KOPT-K1 (cell line): ENCODE measurements around the gene ABCB6.

Experiments used
- H3K27ac ChIP-seq: fragments of 200-600 bp; sonication (generic); 2 replicates; pipeline ENCODE4 v1.5.1; 2016; ENCODE audit warnings: antibody characterized with exemption, mild to moderate bottlenecking, low read depth, low read length; ENCODE audit not compliant: poor library complexity, severe bottlenecking
- H3K36me3 ChIP-seq: fragments of 200-600 bp; sonication (generic); 2 replicates; pipeline ENCODE4 v1.5.1; 2017; ENCODE audit warnings: antibody characterized with exemption, mild to moderate bottlenecking, low read length, moderate library complexity; ENCODE audit not compliant: insufficient read depth
- H3K9me3 ChIP-seq: fragments of 200-600 bp; sonication (generic); 2 replicates; pipeline ENCODE4 v1.5.1; 2017; ENCODE audit warnings: antibody characterized with exemption, low read length, mild to moderate bottlenecking; ENCODE audit not compliant: insufficient read depth, poor library complexity, severe bottlenecking

ABCB6 gene

GRCh38 chr2:219175486-219175885 lies 43.3 kb downstream of the ABCB6 start:
- peak overlapping the region; percentile 93 for H3K27ac ChIP-seq
- H3K9me3 ChIP-seq = no peaks in the 10 kb centered on the region
- H3K36me3 ChIP-seq = peaks cover 55% of the 10 kb centered on the region

GRCh38 chr2:219174801-219175200 lies 44.0 kb downstream of the ABCB6 start:
- Histone ChIP-seq H3K36me3 (peaks cover 48% of the 10 kb centered on the region), H3K9me3 (no peaks in the 10 kb centered on the region), H3K27ac (no peak overlapping the region)

GRCh38 chr2:219174146-219174545 lies 44.6 kb downstream of the ABCB6 start:
- no peak overlapping the region for H3K27ac ChIP-seq
- peaks cover 41% of the 10 kb centered on the region for H3K36me3 ChIP-seq
- no peaks in the 10 kb centered on the region for H3K9me3 ChIP-seq

GRCh38 chr2:219173176-219173575 lies 45.6 kb downstream of the ABCB6 start:
- Histone ChIP-seq H3K9me3 (no peaks in the 10 kb centered on the region), H3K27ac (no peak overlapping the region), H3K36me3 (peaks cover 41% of the 10 kb centered on the region)

GRCh38 chr2:219172231-219173154 lies 46.3 kb downstream of the ABCB6 start:
- H3K9me3 ChIP-seq = no peaks in the 10 kb centered on the region
- H3K27ac ChIP-seq = no peak overlapping the region
- peaks cover 41% of the 10 kb centered on the region for H3K36me3 ChIP-seq

GRCh38 chr2:219171231-219171651 lies 47.5 kb downstream of the ABCB6 start:
- no peak overlapping the region for H3K27ac ChIP-seq
- peaks cover 41% of the 10 kb centered on the region for H3K36me3 ChIP-seq
- no peaks in the 10 kb centered on the region for H3K9me3 ChIP-seq

GRCh38 chr2:219169930-219170654 lies 48.7 kb downstream of the ABCB6 start, which contains the start of gene SLC23A3:
Gene SLC23A3 (minus strand): TSS chr2:219170029. CDS start chr2:219169984, 45 bp downstream.
- no peaks in the 10 kb centered on the region for H3K9me3 ChIP-seq
- H3K27ac ChIP-seq = no peak within 1 kb of the TSS
- peaks cover 41% of the 10 kb centered on the region for H3K36me3 ChIP-seq

- no peaks in the 10 kb centered on the region for H3K9me3 ChIP-seq
- H3K36me3 ChIP-seq = peaks cover 29% of the 10 kb centered on the region
These were observed 49.8 kb downstream of the ABCB6 start for GRCh38 chr2:219168932-219169331.

GRCh38 chr2:219168526-219168925 lies 50.2 kb downstream of the ABCB6 start:
- Histone ChIP-seq H3K36me3 (peaks cover 25% of the 10 kb centered on the region), H3K27ac (no peak overlapping the region), H3K9me3 (no peaks in the 10 kb centered on the region)

More at GRCh38 chr2:219168932-219169331, 49.8 kb downstream of the ABCB6 start:
- H3K27ac ChIP-seq = no peak overlapping the region

GRCh38 chr2:219167997-219168396 lies 50.8 kb downstream of the ABCB6 start:
- H3K9me3 ChIP-seq = no peaks in the 10 kb centered on the region
- peaks cover 22% of the 10 kb centered on the region for H3K36me3 ChIP-seq
- no peak overlapping the region for H3K27ac ChIP-seq

GRCh38 chr2:219165058-219165911 lies 53.5 kb downstream of the ABCB6 start:
- no peaks in the 10 kb centered on the region for H3K36me3 ChIP-seq
- no peaks in the 10 kb centered on the region for H3K9me3 ChIP-seq
- no peak overlapping the region for H3K27ac ChIP-seq

- Histone ChIP-seq H3K27ac (no peak overlapping the region), H3K36me3 (peaks cover 1% of the 10 kb centered on the region; the same call in 1 of the 2 replicates), H3K9me3 (no peaks in the 10 kb centered on the region)
These were observed 55.6 kb downstream of the ABCB6 start for GRCh38 chr2:219163156-219163555.

GRCh38 chr2:219161097-219161496 lies 57.7 kb downstream of the ABCB6 start:
- Histone ChIP-seq H3K9me3 (no peaks in the 10 kb centered on the region), H3K27ac (peak overlapping the region; percentile 84), H3K36me3 (peaks cover 21% of the 10 kb centered on the region)

- Histone ChIP-seq H3K9me3 (no peaks in the 10 kb centered on the region), H3K36me3 (peaks cover 21% of the 10 kb centered on the region), H3K27ac (peak within 1 kb of the TSS; percentile 84)
These were observed 58.4 kb downstream of the ABCB6 start, which contains the start of gene NHEJ1 for GRCh38 chr2:219160186-219161017. Gene NHEJ1 (minus strand): TSS chr2:219160815. CDS start chr2:219158362, 2,453 bp downstream.
